Right forelimb (tissue), 1 donor: ENCODE data around the gene PGLYRP2.
"Not testable (repeated sequence)": the region's sequence is repeated elsewhere in the genome, so short reads cannot be mapped to it uniquely, and the experiment has no call there.

Experiments
- DNase-seq: peaks from one replicate; pipeline ENCODE4 v3.0.0-alpha.2; 2018

PGLYRP2 gene

GRCh38 chr19:15479391-15480345 lies at the start of gene PGLYRP2:
PGLYRP2 (minus strand) TSS chr19:15479501; CDS start chr19:15479371, 130 bp downstream.
- no peak for DNase-seq

- DNase-seq, result no peak
These were observed 48.4 kb upstream of the PGLYRP2 start for GRCh38 chr19:15527705-15528104.

GRCh38 chr19:15526408-15526807 lies 47.1 kb upstream of the PGLYRP2 start:
- no peak for DNase-seq

GRCh38 chr19:15525291-15525690 lies 46.0 kb upstream of the PGLYRP2 start:
- DNase-seq, result no peak

- DNase-seq, result no peak
These were observed 45.5 kb upstream of the PGLYRP2 start for GRCh38 chr19:15524781-15525180.

GRCh38 chr19:15519433-15519976 lies 40.2 kb upstream of the PGLYRP2 start:
- no peak for DNase-seq

- DNase-seq, result no peak
These were observed 38.5 kb upstream of the PGLYRP2 start for GRCh38 chr19:15517778-15518177.

- no peak for DNase-seq
These were observed 37.1 kb upstream of the PGLYRP2 start for GRCh38 chr19:15516363-15516762.

GRCh38 chr19:15515227-15515625 lies 35.9 kb upstream of the PGLYRP2 start:
- DNase-seq, result not testable (repeated sequence)

GRCh38 chr19:15511671-15512424 lies 32.5 kb upstream of the PGLYRP2 start:
- DNase-seq, result no peak

- no peak for DNase-seq
These were observed 28.9 kb upstream of the PGLYRP2 start, which contains the start of gene CYP4F22 for GRCh38 chr19:15508035-15508710. CYP4F22 (plus strand) TSS chr19:15508525; CDS start chr19:15525337, 16,812 bp downstream.

- DNase-seq, result no peak
These were observed 28.1 kb upstream of the PGLYRP2 start for GRCh38 chr19:15507068-15508034.

- DNase-seq, result no peak
These were observed 26.8 kb upstream of the PGLYRP2 start for GRCh38 chr19:15506074-15506571.

- no peak for DNase-seq
These were observed 23.0 kb upstream of the PGLYRP2 start for GRCh38 chr19:15502264-15502663.

- DNase-seq, result no peak
These were observed 22.3 kb upstream of the PGLYRP2 start for GRCh38 chr19:15501596-15501995.

GRCh38 chr19:15498910-15499309 lies 19.6 kb upstream of the PGLYRP2 start:
- no peak for DNase-seq

GRCh38 chr19:15498156-15498858 lies 19.0 kb upstream of the PGLYRP2 start:
- no peak for DNase-seq

- no peak for DNase-seq
These were observed 15.8 kb upstream of the PGLYRP2 start for GRCh38 chr19:15495151-15495550.

- DNase-seq, result no peak
These were observed 9.4 kb upstream of the PGLYRP2 start for GRCh38 chr19:15488489-15489226.

GRCh38 chr19:15487038-15487437 lies 7.7 kb upstream of the PGLYRP2 start:
- no peak for DNase-seq
